SU-DHL-6 (cell line): Measurements from ENCODE around the gene KAZALD1.

Source experiments
- H2AFZ ChIP-seq: fragments of 200-600 bp; sonication (generic); 2 replicates; pipeline ENCODE4 v1.6.1; 2014; ENCODE audit warnings: low read depth, mild to moderate bottlenecking, moderate library complexity, mixed read lengths, antibody characterized with exemption, low read length; ENCODE audit not compliant: severe bottlenecking
- H3F3A ChIP-seq: fragments of 200-600 bp; shearing (Covaris generic); 2 replicates; pipeline ENCODE4 v1.6.0; 2016; ENCODE audit warnings: antibody characterized with exemption, mild to moderate bottlenecking; ENCODE audit not compliant: insufficient read depth
- H3K27ac ChIP-seq: fragments of 200-600 bp; sonication (generic); 2 replicates; pipeline ENCODE4 v1.5.1; 2016; ENCODE audit warnings: low read depth, mild to moderate bottlenecking, low read length, moderate library complexity, mixed read lengths
- H3K27me3 ChIP-seq: fragments of 200-600 bp; sonication (generic), shearing (Covaris generic); 2 replicates; pipeline ENCODE4 v1.6.0; 2014; ENCODE audit warnings: mild to moderate bottlenecking, low read length
- H3K36me3 ChIP-seq: fragments of 200-600 bp; sonication (generic); 2 replicates; pipeline ENCODE4 v1.6.1; 2014; ENCODE audit warnings: mild to moderate bottlenecking, low read length, mixed read lengths
- H3K4me2 ChIP-seq: fragments of 300-600, 200-600 bp; shearing (Covaris generic), sonication (generic); 2 replicates; pipeline ENCODE4 v1.6.0; 2014; ENCODE audit warnings: low read length, low read depth, mild to moderate bottlenecking; ENCODE audit not compliant: poor library complexity, severe bottlenecking
- H3K4me3 ChIP-seq: fragments of 200-600 bp; sonication (generic); 2 replicates; pipeline ENCODE4 v1.5.1; 2014; ENCODE audit warnings: antibody characterized with exemption, low read length, mild to moderate bottlenecking, mixed read lengths; ENCODE audit not compliant: insufficient read depth, poor library complexity, severe bottlenecking
- H3K79me2 ChIP-seq: fragments of 200-600 bp; sonication (generic); 2 replicates; pipeline ENCODE4 v1.6.1; 2014; ENCODE audit warnings: mild to moderate bottlenecking, low read length, moderate library complexity; ENCODE audit not compliant: insufficient read depth
- H3K9ac ChIP-seq: fragments of 200-600 bp; sonication (generic); 2 replicates; pipeline ENCODE4 v1.7.0; 2014; ENCODE audit warnings: mild to moderate bottlenecking, low read length
- H3K9me2 ChIP-seq: fragments of 200-600 bp; sonication (generic); replicated peaks from 2 replicates; pipeline ENCODE4 v1.6.1; 2014; ENCODE audit warnings: low read length; ENCODE audit not compliant: insufficient read depth
- H3K9me3 ChIP-seq: fragments of 200-600 bp; sonication (generic); 2 replicates; pipeline ENCODE4 v1.6.1; 2014; ENCODE audit warnings: low read length, mixed read lengths; ENCODE audit not compliant: insufficient read depth
- H4K20me1 ChIP-seq: fragments of 200-600 bp; sonication (generic); 2 replicates; pipeline ENCODE4 v1.6.1; 2014; ENCODE audit warnings: low read depth, mild to moderate bottlenecking, antibody characterized with exemption, low read length, moderate library complexity, mixed read lengths
- EZH2phosphoT487 ChIP-seq: fragments of 200-600 bp; sonication (generic), shearing (Covaris generic); conservative IDR thresholded peaks from 2 replicates; pipeline ENCODE4 v1.6.1; 2018; ENCODE audit warnings: mild to moderate bottlenecking, antibody characterized with exemption, low read length, moderate library complexity, mixed read lengths
- TF ChIP-seq, protein P1 (sequence below): fragments of 200-600 bp; sonication (generic); IDR thresholded peaks from one replicate; pipeline ENCODE4 v1.5.1; 2017; ENCODE audit warnings: antibody characterized with exemption, mild to moderate bottlenecking, low read length, moderate library complexity; ENCODE audit not compliant: insufficient read depth, poor library complexity, severe bottlenecking

Gene KAZALD1

DNA sequence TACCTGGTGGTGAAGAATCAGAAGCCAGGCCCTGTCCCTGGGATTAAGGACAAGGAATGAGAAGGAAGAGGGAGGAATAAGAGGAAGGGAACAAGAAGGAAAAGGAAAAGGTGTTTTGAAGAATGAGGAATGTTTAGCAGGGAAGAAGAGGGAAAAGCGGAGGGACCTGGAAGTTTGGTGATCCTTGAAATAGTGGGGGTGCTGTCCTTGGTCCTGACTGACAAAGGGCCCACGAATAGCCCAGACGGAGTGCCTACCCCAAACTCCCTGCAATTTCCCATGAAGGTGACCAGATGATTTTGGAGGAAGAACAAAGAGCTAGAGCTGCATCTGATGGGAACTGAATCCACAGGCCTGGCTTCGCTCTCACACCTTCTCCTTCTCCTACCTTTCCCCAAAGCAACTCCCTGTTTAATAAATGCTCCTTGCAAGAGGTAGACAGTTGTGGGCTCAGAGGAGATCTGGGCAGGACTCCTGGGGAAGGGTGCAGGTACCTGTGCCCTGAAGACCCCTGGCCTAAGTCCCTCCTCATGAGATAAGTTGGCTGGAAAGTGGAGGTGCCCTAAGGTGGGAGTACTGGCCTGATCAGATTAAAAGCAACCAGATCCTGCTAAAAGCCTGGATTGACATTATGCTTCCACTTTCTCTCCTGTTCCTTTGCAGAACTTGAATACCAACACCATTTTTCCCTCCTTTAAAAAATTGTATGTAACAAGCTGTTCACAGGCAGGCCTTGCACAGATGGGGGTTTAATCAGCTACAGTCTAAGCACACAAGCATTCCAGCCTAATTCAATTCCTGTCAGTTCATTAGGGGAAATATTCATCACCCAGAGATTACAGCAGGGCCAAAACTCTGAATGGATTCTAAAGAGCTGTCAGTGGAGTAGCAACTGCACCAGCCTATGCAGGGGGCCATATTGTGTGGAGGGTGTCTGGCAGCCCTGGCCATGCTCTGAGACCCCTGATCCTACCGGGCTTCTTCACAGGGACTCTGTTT, 19.4 kb downstream of the KAZALD1 start:
- no peak for TF ChIP-seq EZH2phosphoT487
- TF ChIP-seq, protein P1, sequence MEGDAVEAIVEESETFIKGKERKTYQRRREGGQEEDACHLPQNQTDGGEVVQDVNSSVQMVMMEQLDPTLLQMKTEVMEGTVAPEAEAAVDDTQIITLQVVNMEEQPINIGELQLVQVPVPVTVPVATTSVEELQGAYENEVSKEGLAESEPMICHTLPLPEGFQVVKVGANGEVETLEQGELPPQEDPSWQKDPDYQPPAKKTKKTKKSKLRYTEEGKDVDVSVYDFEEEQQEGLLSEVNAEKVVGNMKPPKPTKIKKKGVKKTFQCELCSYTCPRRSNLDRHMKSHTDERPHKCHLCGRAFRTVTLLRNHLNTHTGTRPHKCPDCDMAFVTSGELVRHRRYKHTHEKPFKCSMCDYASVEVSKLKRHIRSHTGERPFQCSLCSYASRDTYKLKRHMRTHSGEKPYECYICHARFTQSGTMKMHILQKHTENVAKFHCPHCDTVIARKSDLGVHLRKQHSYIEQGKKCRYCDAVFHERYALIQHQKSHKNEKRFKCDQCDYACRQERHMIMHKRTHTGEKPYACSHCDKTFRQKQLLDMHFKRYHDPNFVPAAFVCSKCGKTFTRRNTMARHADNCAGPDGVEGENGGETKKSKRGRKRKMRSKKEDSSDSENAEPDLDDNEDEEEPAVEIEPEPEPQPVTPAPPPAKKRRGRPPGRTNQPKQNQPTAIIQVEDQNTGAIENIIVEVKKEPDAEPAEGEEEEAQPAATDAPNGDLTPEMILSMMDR = no peak
- Histone ChIP-seq H3K9ac (no peak overlapping the region), H3F3A (no peaks in the 10 kb centered on the region), H3K9me3 (no peaks in the 10 kb centered on the region), H3K79me2 (no peaks in the 10 kb centered on the region), H4K20me1 (no peaks in the 10 kb centered on the region), H3K27me3 (no peaks in the 10 kb centered on the region), H2AFZ (no peak overlapping the region), H3K27ac (no peak overlapping the region), H3K9me2 (no peaks in the 10 kb centered on the region), H3K36me3 (no peaks in the 10 kb centered on the region), H3K4me3 (no peak overlapping the region), H3K4me2 (no peak overlapping the region)

DNA sequence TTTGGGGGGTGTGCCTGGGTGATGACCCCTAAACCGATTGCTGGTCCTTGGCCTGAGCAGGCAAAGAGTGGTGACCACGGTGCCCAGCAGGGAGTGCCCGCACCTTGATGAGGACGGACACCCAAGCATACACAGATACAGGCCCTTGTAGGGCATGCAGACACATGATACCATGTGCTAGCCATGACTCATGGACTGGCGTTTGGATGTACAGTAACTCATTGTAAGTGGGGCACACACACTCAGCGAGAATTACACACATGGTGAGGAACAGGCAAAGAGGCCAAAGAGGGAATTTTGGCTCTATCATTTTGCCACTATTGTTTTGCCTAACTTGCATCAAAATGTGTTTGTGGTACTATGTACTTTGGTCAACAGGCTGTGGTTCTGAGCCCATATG, 24.1 kb downstream of the KAZALD1 start:
- Histone ChIP-seq H3K36me3 (no peaks in the 10 kb centered on the region), H3K9me3 (no peaks in the 10 kb centered on the region), H3K4me3 (no peak overlapping the region), H3K79me2 (no peaks in the 10 kb centered on the region), H3K9ac (no peak overlapping the region), H3K9me2 (no peaks in the 10 kb centered on the region), H3K27ac (no peak overlapping the region), H2AFZ (no peak overlapping the region), H4K20me1 (no peaks in the 10 kb centered on the region), H3F3A (no peaks in the 10 kb centered on the region), H3K27me3 (no peaks in the 10 kb centered on the region), H3K4me2 (no peak overlapping the region)
- no peak for TF ChIP-seq EZH2phosphoT487
- TF ChIP-seq, protein P1 = no peak

- no peaks in the 10 kb centered on the region for H3K79me2 ChIP-seq
- no peaks in the 10 kb centered on the region for H4K20me1 ChIP-seq
- no peaks in the 10 kb centered on the region for H3K9me3 ChIP-seq
- H3K27me3 ChIP-seq = no peaks in the 10 kb centered on the region
- no peaks in the 10 kb centered on the region for H3F3A ChIP-seq
- H3K9ac ChIP-seq = no peak overlapping the region
- H3K4me2 ChIP-seq = no peak overlapping the region
- no peaks in the 10 kb centered on the region for H3K36me3 ChIP-seq
- no peak overlapping the region for H2AFZ ChIP-seq
- no peak overlapping the region for H3K4me3 ChIP-seq
- no peak overlapping the region for H3K27ac ChIP-seq
- H3K9me2 ChIP-seq = no peaks in the 10 kb centered on the region
- TF ChIP-seq, protein P1 = no peak
- no peak for TF ChIP-seq EZH2phosphoT487
Observed at GRCh38 chr10:101087376-101087775, 25.6 kb downstream of the KAZALD1 start.
